Embryonic facial prominence (tissue), 1 donor: Measurements from ENCODE around the gene ATP2B2.

ENCODE experiments used
- DNase-seq: peaks from one replicate; pipeline ENCODE4 v3.0.0-alpha.2; 2016; ENCODE audit errors: extremely low spot score

Gene ATP2B2

DNA sequence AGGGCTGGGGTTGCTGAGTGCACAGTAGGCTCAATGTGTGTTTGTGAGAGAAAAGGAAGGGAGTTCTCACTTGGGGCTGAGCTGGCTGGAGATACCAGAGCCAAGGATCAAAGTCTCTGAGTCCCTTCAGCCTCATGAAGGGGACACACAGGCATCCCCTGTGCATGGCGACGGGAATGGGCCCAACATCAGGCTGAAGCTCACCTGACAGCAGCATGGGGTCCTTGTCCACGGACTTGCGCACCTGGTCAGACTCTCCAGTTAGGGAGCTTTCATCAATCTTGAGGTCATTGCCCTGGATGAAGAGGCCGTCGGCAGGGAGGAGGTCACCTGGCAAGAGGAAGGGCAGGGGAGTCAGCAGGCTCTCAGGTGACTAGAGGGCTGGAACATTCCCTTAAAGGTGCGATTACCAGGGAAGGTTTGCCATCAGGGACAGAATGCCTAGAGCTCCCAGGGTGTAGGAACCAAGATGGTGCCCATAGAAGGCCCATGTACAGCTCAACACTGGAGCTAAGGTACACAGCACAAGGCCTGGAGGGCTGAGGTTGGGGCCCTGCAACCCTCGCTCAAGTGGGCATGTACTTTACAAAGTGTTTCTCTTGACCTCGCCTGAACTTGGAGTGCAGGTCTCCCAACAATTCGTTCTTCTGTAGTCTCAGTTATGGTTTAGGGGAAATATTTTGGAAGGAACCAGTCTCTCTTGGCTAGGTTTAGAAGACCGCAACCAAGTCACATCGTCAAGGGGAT is 104.5 kb downstream of the ATP2B2 start:
- DNase-seq: no peak

DNA sequence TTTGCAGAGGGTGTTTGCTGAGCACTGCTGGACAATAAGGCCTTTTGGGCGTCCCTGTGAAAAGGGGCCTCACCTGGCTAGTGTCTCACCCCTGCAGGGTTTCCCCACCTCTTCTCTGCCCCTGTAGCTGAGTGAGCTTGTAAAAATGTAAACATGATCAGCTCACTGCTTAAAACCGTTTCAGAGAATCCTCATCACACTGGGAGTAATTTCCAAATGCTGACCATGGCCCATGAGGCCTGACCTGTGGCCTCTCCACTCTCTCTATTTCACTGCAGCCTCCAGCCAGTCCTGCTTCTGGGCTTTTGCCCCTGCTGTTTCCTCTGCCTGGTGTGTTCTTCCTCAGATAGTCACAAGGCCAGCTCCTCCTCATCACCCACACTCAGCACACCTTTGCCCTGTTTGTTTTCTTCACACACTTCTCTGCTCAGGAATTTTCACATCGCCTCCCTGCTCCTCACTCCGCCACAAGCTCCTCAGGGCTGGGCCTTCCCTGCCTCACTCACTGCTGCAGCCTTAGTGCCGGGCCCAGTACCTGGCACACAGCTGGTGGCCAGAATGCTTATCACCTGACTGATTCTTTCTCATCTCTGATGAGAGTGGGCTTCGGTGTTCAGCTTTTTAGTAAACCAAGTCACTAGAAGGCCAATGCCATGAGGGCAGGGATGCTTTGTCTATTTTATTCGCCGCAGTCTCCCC is 105.2 kb downstream of the ATP2B2 start:
- DNase-seq: no peak

DNA sequence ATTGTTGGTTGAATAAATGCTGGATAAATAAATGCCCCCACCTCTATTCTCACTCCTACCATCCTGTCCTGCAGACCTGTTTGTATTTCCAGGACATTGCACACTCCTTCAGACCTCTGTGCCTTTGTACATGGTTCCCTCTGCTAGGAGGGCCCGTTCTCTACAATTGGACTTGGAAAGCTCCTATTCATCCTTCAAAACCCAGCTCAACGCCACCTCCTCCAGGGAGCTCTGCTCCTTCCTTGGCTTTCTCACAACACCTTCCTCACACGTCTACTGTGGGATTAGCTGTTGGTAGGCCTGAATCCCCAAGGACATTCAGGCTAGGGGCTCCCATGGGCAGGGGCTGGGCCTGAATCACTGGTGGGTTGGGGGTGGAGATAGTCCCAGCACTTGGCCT is 105.8 kb downstream of the ATP2B2 start:
- no peak for DNase-seq

DNA sequence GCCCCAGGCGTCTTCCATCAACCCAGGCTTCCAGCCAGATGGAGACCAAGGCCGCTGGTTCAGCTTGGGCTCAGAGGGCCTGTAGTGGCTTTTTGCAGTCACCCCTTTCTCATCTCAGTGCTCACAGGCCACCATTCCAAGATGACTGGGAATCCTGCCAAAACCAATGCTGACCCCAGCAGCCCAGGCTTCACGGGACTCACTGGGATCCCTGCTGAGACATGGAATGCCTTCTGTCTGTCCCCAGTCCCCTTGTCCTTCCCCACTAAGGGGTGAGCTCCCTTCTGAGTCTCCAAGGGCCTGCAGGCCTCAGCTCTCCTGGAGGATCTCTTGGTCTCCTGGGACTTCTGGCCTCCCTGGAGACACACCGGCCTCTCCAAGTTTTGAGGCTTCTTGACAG is 107.0 kb downstream of the ATP2B2 start:
- DNase-seq: no peak

DNA sequence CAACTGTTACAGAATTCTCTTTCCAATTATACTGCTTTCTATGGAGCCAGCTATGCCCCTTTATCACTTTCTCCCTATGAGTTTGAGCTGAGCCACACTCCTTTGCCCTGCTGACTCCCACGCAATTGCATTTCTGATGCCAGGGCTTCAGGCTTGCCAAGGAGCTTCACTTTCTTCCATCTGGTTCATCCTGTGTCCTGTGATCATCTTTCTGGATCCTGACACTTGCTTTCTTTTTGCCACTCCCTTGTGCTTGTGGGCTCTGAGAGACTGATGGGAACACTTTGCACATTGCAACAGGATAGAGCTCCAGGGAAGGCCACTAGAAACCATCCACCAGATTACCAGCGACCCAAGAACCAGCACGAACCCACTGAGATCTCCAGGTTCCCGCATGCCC is 107.5 kb downstream of the ATP2B2 start:
- DNase-seq: no peak

DNA sequence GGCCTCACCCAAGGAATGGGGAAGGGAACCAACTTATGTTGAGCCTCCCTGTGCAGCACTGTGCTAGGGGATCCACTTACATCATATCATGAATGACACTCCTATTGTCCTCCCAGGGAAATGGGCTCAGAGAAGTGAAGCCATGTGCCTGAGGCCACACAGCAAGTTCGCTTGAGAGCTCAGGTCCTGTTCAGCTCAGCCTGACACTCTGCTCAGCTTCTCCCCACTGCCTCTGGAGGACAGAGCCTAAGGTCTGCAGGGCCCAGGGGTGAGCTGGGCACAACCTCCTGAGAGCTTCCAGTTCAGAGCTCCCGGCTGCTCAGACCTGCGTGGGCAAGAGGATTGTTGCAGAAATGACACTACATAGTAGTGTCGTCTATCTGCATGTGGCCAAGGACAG is 108.5 kb downstream of the ATP2B2 start:
- DNase-seq: no peak

DNA sequence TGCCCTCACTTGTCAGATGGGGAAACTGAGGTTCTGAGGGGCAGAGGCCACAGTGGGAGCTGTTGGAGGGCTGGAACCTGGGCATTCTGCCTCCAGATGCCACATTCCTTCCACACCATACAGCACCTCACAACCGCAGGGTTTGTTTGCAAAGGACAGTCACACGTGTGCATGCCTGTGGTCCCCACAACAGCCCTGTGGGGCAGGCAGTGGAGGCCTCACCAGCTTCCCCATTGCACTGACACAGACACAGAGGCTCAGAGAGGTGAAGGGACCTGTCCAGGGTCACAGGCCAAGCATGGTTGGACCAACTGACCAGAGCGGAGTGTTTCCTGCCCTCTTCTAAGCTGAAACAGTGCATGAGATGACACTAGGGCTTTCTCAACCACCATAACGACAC is 109.3 kb downstream of the ATP2B2 start:
- DNase-seq: no peak

DNA sequence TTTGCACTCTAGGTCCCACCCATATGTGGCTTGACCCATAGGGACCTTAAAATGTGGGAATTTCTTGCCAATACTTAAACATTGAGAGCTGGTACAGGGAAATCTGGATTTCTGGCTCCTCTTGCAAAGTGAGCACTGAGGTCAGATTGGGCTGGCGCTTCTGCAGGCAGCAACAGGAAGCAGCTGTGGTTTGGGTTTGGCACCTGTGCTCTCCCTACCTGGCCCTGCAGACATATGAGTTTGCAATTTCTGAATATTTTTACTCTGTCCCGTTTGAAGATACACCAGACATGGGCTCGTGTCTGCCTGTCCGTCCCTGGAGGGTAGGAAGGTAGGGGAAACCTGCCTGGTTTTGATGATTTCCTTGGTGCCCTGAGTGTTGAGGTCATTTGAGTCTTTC is 109.7 kb downstream of the ATP2B2 start:
- no peak for DNase-seq

DNA sequence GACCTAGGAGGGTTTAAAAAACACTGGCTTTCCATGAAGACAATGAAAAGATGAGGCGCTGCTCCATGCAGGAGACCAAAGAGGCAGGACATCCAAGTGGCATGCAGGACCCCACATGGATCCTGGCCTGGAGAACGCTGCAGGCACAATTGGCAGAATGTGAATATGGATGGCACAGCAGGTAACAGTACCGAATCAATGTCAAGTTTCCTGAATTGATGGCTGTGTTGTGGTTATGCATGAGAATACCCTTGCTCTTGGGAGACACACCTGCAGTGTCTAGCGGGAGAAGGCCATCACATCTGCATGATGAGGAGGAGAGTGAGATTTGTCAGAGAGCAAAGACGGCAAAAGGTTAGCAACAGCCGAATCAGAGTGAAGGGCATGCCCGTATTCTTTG is 110.2 kb downstream of the ATP2B2 start:
- no peak for DNase-seq

DNA sequence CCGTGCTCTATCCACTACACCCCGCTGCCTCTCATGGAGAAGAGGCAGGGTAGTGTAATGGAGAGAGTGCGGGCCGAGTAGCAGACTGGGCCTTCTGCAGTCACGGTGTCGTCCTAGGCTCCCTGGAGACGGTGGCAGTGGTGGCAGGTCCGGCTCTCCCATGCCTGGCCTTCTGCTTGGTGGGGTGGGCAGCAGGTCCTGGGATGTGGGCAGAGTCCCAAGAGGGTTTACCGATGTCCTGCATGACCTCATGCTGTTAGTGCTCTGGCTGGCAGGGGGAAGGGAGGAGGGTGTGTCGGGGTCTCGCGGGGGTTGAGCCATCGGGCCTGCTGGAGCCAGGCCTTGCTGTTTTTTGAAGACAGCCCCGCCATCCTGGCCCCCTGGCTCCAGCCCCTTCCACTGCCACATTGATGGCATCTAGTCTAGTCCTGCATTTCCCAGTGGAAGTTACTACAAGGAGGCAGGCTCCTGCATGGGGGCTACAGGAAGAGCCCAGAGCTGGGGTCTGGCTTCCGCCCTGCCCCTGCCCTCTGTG is 110.8 kb downstream of the ATP2B2 start:
- no peak for DNase-seq

DNA sequence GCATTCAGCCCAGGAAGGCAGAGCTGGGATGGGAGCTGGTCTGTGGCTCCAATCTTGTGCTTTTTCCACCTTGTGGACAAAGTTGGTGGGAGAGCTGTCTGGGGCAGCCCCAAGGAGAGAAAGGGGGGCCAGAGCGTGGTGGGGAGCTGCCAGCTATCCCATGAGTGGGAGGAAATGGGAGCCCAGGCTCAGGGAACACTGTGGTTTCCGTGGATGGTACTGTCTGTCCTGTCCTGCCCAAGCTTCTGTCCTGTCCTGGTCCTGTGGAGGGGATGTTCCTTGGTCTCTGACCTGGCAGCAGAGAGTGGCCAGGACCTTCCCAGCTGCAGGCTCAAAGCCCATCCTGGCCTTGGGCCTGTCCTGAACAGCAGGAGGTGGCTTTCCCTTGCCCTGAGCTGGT is 111.9 kb downstream of the ATP2B2 start:
- no peak for DNase-seq

DNA sequence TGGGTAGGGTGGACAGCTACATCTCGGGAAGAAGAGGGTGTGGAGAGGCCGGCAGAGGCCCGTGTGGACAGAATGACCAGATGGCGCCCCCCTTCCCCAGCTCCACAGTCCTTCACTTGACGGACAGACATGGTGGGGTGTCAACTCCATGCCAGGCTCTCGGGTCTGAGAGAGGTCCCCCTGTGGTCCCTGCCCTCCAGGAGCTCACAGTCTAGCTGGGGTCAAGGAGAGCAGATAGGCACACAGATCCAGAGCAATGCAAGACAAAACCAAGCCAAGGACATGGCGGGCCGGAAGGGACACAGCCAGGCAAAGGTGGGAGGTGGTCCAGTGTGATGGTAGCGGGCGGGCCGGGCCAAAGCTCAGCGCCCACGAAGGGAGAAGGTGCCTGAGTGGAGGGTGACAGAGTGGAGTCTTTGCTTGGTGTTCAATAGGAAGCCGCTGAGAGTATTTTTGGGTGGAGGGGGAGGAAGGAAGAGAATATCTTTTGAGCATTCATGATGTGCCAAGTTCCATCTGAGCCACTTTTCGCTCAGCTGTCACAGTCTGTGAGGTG is 112.4 kb downstream of the ATP2B2 start:
- no peak for DNase-seq

DNA sequence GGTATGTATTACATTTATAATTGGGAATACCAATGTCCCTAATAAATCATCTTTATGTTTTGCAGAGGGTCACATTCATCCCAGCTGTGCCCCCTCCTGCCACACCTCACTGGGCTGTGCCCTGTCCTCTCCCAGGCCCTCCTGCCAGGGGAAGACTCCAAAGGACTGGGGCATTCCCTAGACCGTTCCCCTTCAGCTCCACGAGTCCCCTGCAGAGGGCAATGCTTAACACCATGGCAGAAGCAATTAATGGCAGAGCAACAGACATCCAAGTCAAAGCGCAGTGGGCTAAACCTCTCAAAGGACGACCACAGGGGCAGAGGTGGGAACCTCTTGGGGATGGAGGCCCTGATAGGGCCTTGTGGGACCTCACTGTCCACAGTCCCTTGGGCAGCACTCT is 113.1 kb downstream of the ATP2B2 start:
- DNase-seq: no peak

DNA sequence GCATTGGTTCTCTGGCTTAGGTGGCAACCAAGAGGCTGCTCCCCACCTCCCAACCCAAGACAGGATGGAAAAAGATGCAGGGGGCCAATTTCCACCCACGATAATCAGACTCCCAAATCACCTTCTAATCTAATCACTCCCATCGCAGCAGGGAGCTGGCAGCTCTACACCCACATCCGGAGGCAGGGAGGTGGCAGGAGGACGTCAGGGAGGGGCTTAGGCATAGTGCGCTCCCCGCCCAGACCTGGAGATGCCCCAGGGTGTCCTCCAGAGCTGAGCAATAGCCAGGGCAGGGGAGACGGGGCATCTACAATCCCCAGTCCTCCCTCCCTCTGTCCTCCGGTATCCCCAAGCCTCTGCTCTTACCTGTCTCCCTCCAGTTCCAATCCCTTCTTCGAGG is 114.0 kb downstream of the ATP2B2 start:
- no peak for DNase-seq

DNA sequence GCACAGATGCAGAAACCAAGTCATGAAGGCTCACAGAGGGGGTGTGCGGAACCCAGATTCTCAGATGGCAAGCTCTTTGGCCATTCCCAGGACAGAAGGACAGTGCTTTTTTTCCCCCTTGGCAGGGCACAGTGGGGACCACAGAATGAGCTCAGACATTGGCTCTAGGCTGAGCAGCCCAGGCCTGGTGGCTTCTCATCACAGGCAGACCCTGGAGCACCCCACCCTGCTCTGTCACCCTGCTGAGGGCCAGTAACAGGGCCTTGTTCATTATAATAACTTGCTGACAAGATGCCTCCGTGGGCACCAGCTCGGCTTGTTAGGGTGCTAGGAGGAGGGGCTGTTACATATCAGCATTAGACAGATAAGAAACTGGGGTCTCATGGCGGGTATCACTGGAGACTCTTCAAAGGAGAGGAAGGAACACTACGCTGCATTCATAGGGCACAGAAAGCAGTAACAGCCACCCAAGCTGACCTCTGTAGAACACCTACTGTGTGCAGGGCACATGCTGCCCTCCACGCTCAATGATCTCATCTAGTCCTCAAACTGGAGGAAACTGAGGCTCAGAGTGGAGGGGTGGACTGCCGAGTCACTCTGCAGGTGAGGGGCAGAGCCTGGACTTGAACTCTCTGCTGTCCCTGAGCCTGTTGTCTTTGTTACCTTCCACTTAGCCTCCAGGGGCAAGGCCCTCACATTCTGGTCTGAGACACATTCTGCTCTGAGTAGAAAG is 114.6 kb downstream of the ATP2B2 start:
- DNase-seq: no peak

DNA sequence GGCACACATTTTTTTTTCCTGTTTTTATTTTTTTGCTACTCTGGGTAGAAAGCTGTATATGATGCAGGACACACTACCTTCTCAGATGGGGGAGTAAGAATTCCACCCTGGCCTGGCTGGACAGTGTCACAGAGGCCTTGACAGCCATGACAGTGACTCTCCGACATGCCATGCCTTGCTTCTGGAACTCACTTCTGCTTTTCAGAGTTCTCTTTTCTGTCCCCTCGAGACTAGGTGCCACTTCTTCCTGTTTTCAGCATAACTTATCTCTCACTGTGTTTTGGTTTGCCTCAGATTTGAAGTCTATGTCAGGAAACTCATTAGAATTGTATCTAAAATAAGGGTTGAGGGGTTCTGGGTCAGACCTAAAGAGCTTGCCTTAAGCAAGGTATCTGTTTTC is 115.4 kb downstream of the ATP2B2 start:
- DNase-seq: no peak

DNA sequence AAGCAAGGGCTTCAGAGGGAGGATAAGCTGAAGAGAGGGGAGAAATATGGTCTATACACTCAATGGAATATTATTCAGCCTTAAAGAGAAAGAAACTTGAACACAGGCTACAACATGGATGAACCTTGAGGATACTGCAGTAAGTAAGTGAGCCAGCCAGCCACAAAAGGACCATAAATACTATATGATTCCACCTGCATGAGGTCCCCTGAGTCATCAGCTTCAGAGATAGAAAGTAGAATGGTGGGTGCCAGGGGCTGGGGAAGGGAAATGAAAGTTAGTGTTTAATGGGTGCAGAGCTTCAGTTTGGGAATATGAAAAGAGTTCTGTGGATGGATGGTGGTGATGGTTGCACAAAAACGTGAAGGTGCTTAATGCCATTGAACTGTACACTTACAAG is 116.0 kb downstream of the ATP2B2 start:
- DNase-seq: no peak

DNA sequence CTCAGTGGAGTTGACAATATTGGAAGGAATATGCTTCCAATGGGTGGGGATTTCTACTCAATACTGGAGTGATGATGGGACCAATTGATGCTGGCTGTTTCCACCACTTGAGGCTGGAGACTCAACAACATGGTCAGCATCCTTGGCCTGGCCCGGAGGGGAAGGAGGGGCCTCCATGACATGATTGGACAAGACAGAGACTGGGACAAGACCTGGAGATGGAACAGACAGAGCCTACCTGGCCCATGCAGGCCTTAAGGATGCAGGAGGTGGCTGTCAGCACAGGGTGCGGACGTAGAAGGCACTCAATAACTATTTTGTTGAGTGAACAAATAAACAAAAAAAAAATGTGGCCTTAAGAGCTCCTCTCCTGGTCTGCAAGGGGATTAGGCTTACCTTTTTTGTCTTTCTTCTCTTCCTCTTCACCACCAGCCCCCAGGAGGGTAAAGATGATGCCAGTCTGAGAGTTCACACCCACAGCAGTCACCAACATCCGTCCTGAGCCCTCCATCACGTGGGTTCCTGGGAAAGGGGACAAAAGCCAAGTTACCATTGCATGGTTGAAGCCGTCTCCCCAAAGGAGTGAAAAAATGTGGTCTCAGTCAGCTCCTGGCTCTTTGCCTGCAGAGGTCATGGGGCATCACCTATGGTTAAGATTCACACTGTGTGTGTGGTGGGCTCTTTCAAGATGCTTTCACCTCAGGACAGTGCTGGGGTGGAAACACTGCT is 117.3 kb downstream of the ATP2B2 start:
- DNase-seq: no peak

DNA sequence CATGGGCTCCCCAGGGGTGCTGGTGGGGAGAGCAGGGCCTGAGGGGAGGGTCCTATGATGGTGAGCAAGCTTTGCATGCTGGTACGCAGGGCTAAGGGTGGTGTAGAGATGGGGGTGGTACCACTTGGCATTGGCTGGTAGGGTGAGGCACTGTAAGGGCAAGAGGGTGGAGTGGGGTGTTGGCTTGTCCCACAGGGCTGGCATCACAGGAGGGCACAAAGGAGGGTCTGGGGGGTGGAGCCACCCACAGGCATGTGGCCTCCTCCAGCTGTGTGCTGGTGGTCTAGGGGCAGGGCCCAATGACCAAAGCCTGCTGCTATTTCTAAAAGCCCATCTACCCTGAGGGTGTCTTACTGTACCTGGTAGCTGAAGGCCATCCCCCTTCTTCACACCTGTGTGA is 119.3 kb downstream of the ATP2B2 start:
- no peak for DNase-seq

DNA sequence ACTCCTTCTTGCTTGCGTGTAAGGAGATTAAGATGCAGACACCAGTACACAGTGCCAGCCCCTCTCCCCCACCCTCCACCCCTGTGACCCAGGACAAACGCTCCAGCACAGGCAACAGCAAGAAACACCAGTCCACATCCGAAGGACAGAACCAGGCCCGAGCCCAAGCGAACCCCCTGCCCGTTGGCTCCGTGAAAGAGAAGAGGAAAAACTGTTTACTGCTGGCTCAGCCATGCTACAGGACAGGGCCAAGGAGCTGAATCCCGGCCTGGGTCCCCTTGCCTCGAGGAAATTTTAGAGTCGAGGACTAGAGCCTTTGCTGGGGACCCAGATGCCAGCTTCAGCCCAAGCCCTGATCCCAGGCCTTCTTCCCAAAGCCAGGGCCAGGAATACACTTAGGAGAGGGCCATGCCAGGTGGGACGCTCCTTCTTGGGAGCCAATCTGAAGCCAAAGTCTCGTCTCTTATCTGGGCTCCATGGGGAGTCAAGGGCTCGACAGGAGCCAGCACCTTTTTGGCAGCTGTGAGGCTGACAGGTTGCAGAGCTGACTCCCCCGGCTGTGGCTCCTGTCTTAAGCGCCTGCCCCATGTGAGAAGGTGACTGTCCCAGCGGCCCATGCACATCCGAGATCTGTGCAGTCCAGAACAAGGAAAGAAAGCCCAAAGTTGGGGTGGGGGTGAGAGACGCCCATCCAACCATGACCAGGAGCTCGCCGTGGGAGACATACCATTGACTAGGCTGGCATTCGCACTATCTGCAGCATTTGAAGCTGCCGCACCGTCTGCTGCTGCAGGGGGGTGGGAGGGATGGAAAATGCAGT is 120.6 kb downstream of the ATP2B2 start:
- no peak for DNase-seq

DNA sequence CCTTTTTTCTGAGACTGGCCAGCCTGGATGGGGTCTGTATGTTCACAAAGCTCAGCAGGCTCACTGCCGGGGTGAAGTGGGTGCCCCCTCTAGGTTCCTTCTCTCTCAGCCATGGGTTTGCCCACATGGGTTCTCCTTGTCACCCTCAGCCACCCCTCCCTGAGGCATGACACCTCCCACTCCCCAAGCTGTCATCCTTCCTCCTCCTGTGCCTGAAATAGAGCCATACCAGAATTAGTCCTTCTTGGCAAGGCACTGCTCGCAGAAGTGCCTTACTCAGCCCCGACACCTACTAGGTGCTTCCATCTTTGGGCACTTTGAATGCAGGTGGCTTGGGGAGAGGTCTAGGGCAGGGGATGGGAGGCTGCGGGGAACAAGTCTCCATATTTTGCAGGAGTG is 121.5 kb downstream of the ATP2B2 start:
- no peak for DNase-seq
